HG03060 (cell line): Measurements from ENCODE around the gene NPBWR2.

ENCODE experiments used
- ATAC-seq: cut with Tn5 transposase; IDR thresholded peaks from one replicate; pipeline ENCODE4 v1.9.1; 2021; ENCODE audit warnings: low read depth, moderate number of reproducible peaks; ENCODE audit not compliant: unreplicated experiment

The NPBWR2 gene, protein sequence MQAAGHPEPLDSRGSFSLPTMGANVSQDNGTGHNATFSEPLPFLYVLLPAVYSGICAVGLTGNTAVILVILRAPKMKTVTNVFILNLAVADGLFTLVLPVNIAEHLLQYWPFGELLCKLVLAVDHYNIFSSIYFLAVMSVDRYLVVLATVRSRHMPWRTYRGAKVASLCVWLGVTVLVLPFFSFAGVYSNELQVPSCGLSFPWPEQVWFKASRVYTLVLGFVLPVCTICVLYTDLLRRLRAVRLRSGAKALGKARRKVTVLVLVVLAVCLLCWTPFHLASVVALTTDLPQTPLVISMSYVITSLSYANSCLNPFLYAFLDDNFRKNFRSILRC

DNA sequence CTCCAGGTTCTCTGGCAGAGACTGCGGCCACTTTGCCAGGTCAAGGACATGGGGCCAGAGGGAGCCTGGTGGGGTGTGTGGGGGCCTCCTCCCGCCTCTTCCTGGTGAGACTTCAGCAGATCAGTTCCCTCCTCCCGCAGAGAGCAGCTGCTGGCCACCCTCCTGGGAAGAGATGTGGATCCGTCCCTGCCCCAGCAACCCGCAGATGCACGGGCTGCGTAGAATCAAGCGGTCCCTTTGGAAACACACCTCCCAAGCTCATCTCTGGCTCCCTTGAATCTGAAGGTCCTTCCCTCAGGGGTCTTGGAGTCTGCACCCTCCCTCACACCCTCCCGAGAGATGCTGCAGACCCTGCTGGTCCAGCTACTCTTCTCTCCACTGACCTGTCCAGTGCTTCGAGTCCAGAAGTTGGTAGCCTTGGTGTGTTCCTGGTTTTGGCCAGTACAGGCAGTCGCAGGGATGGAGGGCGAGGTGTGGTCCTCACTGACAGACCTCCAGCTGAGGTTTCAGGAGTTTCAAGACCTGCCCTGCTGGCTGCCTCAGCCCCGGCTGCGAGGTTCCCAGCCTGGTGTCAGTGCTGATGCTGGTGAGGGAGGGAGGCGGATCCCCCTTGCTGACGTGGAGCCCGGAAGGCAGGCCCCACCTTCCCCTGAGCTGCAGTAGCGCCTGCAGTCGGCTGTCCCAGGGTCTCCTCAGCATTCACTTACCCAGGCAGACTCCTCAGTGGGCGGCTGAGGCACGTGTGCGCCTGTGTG, at the start of gene NPBWR2:
TSS of gene NPBWR2 (minus strand) at position 585 of the 755 bp plus-strand sequence. CDS start 734 bp downstream, outside the sequence.
- ATAC-seq, result no peak

DNA sequence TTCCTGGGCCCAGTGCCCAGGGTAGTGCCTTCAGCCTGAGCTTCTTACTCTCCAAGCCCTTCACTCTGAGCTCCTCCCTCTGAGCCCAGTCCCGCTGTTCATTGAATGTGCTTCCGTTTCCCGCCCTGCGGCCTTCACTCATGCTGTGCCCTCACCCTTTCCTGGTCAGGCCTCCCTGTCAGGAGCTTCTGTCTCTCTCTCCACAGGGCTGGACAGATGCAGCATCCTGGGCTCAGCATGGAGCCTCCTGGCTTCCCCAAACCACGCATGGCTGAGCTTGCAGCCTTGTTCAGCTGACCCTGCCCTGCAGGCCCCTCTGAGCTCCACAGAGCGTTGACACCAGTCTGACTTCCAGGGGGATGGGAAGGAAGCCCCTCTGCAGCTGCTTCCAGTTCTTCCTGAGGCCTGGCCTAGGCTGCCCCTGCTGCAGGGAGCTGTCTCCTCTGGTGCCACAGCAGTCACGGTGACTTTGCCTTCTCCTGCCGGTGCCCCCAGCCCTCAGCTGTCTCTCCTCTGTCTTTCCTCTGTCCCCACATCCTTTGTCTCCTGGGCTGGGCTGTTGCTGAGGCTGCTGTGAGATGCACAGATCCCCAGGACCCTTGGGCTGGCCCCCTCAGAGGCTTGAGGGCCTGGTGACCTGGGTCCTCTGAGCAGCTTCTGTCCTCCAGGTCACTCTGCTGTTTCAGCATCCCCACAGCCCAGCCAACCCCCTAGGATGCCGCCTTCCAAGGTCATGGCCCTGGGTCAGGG, 48.9 kb upstream of the NPBWR2 start:
- no peak for ATAC-seq

DNA sequence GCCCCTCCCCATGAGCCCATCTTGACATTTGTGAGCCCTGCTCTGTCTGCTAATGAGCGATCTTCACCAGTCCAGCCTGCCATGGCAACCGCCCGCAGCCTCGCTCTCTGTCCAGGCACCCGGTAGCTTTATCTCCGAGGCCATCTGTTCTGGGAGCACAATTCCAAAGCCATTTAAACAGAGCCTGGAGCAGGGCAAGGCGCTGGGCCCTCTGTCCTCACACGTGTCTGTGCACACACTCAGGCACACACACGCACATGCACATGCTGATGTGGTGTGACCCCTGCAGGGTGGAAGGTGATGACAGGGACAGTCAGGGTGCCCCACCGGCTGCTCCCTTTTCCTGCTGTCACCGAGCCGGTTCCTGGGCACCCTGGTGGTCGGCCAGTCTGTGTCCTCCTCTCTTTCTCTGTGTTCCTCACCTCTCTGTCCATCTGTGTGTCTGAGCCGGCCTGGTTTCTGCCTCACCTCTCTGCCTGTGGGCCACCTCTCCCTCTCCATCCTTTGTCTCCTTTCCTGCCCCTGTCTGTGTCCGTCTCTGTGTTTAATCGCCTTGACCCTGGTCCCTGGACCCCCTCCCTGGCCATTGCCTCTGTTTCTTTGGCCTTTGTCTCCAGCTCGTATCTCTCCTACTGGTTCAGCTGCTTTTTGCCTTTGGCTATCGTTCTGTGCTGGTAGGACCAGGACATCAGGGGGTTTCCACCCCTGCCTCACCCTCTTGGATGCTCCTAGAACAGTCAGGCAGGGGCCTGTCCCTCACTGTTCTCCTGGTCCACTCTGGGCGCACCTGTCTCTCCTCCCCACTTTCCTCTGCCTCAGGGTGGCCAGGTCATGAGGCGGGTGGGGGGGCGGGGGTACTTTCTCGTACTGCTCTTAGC, 48.1 kb upstream of the NPBWR2 start:
- no peak for ATAC-seq

DNA sequence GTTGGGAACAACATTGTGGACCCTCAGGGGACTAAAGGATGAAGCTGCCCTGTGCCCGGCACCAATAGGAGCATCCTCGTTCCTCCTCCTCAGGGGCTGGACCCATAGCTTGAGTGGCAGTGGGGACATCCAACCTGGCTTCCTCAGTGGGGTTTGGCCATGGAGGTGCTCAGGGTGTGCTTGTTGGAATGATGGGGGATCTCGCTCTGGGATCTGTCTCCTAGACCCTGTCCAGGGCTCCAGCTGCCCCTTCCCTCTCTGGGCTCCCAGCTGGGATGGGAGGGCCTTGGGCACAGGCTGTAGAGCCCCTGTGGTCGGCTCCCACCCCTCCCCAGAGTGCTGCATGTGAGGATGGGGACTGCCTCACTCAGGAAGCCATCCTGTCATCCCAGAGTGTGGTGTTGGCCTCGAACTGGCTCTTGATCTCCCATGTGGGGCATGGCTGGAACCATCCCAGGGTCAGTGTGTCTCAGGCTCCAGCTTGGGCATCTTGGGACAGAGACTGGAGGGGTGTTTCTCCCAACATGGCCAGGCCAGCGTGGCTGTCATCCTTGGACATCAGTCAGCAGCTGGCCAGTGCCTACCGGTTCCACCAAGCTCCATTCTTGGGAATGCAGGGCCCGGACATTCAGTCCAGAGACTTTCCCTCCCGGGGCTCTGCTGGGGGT, 47.4 kb upstream of the NPBWR2 start:
- no peak for ATAC-seq

DNA sequence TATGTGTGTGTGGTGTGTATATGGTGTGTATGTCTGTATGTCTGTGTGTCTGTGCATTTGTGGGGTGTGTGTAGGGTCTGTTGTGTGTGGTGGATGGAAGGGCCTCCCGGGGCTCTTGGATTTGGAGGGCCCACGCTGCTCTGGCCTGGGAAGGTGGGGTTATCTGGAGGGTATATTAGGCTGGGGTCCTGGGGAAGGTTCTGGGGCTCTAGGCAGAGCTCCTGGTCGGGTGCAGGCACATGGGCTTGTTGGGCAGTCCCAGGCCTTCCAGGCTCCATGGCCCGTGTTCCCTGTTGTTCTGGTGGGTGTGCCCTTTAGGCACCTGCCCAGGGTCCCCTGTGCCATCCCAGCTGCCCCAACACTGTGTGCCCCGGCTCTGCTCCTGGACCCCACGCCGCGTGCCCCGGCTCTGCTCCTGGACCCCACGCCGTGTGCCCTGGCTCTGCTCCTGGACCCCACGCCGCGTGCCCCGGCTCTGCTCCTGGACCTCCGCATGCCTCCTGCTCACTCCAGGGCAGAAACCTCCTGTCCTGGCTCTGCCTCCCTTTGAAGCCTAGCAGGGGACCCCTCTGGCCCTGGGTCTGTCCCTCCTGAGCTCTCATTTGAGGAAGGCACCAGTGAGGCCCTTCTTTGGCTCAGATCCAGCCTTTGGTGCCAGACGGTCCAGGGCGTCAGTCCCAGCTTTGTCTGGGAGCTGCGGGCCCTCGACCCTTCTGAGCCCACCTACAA, 46.7 kb upstream of the NPBWR2 start:
- ATAC-seq, result no peak

DNA sequence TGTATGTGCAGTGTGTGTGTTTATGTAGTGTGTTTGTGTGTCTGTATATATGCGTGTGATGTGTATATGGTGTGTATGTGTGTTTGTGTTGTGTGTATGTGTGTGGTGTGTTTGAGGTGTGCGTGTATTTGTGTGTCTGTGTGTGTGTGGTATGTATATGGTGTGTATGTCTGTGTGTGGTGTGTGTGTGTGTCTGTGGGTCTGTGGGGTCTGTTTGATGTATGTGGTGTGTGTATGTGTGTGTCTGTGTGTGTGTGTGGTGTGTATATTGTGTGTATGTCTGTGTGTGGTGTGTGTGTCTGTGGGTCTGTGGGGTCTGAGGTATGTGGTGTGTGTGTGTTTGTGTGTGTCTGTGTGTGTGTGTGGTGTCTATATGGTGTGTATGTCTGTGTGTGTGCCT, 46.0 kb upstream of the NPBWR2 start:
- ATAC-seq, result no peak

DNA sequence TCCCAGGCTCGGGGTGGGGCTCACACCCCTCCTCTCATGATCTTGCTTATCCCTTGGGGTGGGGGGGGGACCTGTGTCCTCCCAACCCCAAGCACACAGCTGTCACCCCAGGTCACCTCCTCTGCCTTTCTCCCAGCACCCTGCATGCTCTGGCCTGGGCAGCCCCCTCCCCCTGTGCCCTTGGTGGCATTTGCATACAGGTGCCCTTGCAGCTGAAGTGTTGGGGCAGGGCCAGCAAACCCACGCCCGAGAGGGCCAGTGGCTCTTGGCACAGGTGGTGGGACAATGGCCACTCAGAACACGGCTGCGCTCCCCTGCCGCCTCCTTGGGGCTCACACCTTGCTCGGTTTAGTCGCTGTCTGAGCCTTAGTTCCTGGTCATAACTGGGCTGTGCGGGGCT, 45.5 kb upstream of the NPBWR2 start:
- ATAC-seq, result no peak

DNA sequence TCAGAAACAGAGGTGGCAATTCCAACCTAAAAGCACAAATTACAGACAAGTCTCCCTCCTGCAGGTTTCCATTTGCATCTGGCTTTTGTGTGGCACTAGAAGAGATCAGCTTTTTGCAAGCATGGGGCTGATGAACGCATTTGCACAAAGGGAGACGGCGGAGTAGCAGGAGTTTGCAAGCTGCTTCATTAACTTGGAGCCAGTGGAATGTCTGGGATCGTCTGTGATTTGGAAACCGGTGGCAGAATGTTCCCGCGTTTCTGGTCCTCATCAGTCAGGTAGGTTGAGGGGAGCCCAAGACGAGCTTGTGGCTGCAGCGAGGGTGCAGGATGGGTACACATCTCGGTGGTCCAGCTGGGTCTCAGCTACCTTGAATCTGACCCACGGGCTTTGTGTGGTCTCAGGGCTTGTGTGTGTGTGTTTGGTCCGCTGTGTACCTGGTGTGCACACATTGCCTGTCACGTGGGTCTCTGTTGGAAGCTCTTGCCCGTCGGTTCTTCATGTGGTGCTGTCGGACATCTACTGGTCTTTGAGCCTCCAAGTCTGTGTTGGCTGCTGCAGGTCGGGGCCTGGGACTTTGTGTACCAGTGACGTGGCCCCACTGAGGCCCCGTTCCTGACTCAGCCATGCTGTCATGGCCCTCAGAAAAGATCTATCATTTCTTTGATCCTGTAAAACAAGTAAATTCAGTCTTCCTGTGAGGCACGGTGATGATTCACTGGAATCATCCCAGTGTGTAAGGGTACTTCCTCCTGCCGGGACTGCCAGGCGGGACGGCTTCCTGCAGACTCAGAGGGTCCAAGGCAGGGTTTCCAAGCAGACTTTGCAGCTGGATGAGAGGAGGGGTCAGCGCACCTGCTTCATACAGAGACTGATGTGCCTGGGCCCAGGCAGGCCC, 44.5 kb upstream of the NPBWR2 start:
- no peak for ATAC-seq

DNA sequence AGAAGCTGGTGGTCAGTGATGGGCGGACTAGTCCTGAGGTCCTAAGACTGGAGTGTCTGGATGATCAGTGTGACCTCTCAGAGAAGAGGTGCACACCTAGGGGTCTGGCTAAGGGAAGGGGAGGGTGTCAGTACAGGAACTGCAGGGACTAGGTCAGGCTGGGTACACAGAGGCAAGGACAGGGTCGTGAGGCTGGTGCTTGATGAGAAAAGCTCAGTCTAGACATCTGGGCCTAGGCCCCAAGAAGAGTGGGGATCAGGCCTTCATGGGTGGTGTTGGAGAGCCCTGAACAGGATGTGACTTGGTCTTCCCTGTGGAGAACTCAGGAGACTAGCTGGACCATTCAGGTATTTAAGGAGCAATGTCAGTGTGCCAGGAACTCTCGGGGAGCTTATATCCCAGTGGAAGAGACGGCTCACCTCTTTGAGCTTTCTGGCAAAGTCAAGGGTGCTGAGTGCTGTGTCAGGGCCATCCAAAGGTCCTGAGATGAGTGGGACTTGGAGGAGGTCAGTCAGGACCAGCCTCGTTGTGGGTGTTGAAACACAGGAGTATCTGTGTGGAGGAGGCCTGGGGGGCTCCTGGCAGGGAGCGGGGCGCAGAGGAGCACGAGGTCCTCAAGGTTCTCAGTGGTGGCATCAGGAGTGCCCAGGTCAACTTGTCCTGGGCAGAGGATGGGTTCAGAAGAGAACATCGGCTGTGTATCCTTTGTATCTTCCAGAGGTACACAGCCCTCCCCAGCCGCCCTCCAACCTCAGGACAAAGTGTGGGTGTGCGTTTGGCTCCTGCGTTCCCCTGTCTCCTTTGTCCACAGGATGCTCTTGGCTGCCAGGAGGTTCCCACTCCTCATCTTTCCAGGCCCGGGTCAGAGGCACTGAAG, 43.6 kb upstream of the NPBWR2 start:
- no peak for ATAC-seq

DNA sequence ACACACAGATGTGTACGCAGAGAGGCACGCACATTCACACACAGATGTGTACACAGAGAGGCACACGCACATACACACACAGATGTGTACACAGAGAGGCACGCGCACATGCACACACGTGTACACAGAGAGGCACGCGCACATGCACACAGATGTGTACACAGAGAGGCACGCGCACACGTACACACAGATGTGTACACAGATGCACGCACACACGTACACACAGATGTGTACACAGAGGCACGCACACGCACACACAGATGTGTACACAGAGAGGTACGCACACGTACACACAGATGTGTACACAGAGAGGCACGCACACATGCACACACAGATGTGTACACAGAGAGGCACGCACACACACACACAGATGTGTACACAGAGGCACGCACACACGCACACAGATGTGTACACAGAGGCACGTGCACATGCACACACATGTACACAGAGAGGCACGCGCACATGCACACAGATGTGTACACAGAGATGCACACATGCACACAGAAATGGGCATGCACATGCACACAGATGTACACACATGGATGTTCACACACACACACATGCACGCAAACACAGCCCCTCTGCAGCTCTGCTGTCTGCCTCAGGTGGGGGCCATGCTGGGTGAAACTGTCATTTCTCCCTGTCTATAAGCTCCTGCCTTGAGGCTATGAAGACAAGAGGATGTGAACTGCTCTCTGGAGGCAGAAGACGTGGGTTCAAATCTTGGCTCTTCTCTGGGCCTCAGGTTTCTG, 42.6 kb upstream of the NPBWR2 start:
- no peak for ATAC-seq

DNA sequence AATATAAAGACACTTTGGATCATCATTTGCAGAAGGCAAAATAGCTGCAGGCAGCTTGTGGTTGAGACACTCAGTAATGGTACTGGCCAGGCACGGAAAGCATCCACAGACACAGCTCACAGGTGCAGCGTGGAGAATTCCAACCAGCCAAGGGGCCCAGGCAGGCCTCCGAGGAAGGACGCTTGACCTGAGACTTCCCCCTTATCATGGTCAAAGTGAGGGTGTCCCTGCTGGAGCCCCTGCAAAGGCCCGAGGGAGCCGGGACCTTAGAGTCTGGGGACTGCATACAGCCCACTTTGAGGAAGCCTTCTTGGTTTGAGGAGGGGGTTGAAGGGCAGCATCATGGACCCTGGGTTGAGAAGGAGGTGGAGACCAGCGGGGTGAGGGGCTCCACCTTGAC, 41.8 kb upstream of the NPBWR2 start:
- ATAC-seq, result no peak

DNA sequence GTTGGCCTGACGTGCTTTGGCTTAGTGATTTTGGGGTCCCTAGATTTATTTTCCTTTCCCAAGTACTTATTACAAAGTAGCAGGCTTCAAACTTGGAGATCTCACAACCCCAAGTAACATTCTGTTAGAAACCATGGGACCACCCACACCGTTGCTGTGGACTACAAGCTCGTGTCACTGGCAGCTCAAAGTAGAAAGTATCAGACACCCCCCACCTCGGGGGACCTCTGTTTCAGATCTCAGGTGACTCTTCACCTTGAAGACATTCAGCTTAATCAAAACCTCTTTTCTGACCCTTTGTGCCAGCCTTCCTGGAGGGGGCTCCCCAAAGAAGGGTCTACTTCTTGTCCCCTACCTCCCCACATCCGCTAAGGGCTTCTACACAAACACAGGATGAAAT, 41.2 kb upstream of the NPBWR2 start:
- ATAC-seq, result no peak

DNA sequence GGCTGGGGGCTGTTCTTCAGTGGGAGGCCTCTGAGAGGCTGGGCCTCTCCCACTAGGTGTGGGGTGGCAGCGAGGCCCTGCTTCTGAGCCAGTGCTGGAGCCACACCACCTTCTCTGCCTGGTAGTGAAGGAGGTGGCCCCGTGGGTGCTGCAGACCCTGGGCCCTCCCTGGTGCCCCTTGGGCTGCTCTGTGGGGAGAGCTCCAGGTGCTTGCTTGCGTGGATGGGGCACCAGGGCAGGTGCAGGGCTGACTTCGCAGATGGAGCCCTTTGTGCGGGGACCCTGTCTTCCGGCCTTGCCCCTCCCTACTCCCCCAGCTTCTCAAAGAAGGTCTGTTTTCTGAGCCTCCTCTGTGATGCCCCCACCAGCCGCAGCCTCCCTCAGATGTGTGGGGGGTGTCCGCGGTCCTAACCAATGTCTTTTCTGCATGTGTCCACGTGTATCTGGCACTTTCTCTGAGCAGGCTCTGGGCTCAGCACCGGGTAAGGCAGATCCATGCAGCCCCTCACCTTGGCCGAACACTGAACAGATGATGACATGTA, 39.6 kb upstream of the NPBWR2 start:
- no peak for ATAC-seq

DNA sequence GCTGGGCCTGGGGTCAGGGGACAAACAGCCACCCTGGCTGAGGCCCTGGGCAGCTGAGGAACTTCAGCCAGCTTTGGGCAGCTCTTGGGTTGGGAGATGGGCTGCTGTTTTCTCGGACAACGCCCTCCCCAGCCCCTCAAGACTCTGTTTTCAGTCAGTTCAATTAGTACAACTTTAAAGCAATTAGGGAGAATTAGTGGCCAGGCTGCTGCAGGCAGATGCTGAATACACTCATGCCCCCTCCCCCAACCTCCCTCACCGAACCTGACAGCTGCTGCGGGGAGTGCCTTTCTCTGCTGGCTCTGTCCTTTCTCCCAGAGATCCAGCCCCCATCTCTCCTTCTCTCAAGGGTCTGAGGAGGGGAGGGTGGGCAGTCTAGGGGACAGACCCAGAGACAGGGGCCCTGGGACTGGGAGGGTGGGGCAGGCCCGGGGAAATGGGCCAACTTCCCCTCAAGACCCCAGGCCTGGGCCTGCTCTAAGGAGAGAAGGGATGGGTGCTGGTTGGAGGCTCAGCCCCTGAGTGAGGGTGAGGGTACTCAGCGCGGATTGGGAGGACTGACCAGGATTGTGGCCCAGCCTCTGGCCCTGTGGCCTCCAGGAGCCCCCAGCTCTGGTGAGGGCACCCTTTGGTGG, 39.1 kb upstream of the NPBWR2 start:
- no peak for ATAC-seq

DNA sequence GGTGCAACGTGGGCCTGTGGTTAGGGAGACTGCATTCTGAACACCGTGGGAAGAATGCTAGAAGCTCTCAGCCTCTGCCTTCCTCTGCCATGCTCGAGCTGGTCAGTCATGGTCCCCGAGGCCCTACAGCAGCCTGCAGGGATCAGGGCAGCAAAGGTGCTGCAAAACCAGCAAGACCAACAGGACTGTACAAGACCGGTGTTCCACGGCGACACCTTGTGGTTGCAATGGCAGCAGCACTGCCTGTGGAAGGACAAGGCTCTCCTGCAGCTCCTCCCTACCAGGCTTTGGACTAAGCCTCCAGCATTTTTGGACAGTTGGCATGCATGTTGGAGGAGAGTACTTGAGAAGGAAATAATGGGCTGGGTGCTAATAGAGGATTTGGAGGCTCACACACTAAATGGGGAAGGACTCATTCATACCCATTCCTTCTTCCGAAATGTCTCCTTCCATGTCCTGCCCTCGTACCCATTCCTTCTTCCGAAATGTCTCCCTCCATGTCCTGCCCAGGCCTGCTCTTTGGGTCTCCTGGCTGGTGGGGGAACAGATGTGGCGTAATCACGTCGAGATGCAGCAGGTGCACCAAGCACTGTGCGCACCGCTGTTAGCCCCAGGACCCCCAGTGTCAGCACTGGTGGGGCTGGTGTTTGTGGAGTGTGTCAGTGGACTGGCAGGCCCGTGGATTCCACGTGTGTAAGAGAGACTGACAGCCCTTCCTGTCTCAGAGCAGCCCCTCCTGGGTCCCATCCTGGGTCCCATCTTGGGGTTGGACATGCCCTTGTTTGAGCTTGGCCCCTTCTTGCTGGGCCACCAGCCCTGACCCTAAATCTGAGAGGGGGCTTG, 38.3 kb upstream of the NPBWR2 start:
- ATAC-seq, result no peak
